Central memory CD4-positive, alpha-beta T cell (primary cell): ENCODE results near the gene PEX26.
A peak's percentile ranks its signal among the peaks of the same experiment; 100 is the strongest.
"Not testable (repeated sequence)": the region's sequence is repeated elsewhere in the genome, so short reads cannot be mapped to it uniquely, and the experiment has no call there.

Experiments used
- DNase-seq: peaks from one replicate; pipeline ENCODE4 v3.0.0; 2022

Gene PEX26

DNA sequence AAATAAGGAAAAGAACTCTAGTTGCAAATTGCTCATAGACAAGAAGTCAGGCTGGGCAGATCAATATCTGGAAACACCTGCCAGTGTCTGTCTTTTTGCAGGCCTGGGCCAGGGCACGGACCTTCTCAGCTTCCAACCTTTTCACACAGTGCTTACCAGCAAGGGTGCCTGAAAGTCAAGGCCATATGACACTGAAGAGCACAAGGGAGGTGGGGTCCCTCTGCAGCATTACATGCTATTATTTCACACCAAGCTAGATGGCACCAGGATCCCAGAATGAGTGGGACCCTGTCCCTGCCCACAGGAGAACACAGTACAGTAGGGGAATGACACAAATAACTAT lies 5.9 kb upstream of the PEX26 start:
- DNase-seq, result no peak

DNA sequence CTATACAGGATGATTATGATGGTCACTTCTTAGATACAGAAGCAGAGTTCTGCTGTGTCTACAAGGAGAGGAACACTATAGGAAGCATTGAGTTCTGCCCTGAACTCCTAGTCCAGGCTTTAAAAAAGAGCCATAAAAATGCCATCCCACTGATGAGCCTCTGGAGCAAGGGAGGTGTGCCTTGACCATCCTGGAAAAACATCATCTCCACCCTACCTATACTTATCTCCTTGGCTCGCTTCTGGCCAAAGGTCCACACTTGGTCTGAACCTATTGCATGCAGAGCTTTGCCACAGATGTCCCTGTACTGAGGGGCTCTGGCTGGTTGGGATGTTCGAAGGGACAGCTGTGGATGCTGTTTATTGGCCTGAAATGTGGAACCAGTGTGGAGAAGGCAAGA lies 4.3 kb upstream of the PEX26 start:
- no peak for DNase-seq

DNA sequence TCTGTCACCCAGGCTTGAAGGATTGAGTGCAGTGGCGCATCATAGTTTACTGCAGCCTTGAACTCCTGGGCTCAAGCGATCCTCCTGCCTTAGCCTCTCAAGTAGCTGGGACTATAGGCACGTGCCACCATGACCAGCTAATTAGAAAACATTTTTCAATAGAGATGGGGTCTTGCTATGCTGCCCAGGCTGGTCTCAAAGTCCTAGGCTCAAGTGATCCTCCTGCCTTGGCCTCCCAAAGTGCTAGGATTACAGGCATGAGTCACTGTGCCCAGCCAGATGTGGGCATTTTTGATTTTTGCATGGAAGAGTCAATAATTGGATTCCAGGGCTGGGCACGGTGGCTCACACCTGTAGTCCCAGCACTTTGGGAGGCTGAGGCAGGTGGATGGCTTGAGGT lies 3.9 kb upstream of the PEX26 start:
- not testable (repeated sequence) for DNase-seq

DNA sequence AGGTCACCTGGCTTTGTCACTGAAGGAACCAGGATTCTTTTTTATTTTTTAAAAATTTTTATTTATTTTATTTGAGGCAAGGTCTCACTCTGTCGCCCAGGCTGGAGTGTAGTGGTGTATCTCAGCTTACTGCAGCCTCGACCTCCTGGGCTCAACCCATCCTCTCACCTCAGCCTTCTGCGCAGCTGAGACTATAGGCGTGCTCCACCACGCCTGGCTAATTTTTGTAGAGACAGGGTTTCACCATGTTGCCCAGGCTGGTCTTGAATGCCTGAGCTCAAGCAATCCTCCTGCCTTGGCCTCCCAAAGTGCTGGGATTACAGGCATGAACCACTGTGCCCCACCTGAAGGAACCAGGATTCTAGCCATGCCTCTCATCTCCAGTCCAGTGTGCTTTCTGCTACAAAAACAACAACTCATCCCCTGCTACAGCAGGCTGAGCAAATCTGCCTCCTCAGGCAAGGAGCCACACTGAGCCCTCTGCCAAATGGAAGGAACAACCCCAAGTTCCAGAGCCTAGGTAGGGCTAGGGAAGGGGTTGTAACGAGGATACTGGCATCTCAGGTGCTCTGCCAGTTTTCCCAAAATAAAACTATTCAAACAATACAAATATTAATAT lies 2.6 kb upstream of the PEX26 start:
- no peak for DNase-seq

DNA sequence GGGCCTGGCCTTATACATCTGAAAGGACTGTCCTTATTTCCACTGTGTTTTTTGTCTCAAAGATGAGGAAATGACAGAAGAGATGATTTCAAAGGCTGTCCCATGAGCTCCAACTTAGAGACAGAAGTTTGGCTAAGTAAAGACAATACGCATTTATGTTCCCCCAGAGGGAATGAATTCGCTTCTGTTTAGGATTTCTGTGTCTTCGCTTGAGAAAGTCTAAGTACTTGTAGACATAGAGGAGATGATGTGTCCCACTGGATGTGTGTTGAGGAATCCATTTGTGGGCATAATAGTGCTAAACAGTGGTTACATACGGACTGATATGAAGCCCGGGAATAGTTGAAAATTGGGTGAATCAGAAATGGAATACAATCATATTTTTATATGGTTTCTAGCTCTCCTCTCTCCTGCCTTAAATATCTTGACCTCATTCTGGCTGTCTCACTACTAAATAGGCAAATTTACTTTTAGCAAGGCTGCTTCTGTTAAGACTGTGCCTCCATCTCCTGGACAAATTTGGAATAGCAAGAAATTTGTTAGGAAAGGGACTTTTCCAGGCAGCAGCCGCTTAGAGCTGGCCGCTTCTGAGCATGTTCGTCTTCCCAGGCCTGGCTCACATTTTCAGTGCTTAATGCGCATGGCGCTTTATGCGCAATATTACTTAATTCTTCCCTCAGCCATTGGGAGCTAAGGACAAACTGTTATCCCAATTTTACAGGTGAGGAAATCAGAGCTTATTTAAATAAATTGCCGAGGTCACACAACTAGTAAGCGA lies 1.9 kb upstream of the PEX26 start:
- peak; percentile 64 for DNase-seq

DNA sequence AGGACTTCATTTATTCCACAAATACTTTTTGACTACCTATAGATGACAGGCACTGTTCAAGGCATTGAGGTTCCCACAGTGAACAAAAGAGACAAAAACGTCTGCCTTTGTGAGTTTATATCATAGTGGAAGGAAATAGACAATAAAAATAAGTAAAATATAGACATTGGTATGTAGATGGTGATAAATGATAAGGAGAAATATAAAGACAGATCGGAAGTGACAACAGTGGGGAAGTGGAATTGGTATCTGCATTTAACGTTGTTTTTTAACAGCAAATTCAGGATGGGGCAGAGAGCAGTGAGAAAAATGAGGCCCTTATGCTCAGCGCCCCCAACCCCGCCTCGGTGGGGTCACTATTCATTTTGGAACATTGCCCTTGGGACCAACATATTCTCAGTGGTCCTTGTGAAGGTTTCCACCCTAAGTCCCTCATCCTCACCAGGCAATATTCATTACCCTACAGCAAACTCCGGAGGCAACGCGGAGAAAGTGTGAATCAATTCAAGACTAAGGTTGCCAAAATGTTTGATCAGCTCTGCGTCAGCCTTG lies 627 bp upstream of the PEX26 start:
- no peak for DNase-seq

DNA sequence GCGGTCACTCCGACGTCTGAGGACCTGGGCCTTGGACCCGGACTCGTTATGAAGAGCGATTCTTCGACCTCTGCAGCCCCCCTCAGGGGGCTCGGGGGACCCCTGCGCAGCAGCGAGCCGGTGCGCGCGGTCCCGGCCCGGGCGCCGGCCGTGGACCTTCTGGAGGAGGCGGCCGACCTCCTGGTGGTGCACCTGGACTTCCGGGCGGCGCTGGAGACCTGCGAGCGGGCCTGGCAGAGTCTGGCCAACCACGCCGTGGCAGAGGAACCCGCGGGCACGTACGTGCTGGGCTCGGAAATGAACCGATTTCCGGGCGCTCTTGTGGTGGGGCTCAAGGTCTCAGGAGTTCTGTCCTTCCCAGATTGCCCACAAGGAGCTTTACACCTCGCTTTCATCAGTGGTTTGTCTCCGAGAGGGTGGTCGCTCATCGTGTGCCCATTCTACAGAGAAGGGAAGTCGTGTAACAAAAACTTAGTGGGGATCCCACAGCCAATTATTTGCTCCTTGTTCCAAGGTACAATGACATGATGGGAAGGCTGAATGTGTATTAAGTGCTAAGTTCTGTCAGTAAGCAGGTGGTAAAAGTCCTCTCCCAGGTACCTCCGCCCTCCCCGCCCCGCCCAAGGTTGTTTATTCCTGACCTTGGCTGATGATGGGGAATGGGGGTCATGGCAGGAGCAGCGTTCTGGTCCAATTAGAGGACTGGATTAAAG lies 695 bp downstream of the PEX26 start:
- peak; percentile 12 for DNase-seq

DNA sequence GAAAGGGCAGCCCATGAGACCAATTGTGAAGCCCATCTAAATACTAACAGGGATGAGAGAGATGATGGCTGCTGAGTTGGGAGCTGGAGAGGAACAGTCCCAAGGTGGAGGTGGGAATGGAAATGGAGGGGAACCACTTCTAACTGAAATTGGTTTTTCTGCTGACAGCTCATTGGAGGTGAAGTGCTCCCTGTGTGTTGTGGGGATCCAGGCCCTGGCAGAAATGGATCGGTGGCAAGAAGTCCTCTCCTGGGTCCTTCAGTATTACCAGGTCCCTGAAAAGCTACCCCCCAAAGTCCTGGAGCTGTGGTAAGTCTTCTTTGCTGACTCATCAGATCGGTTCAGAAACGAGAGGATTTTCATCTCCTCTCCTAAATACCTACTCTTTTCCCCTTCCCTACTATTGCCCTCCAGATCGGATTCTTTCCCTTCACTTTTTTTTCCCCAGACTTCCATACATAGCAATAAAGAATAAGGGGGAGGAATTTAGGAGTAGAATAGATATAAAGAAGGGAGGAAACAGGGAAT lies 2.0 kb downstream of the PEX26 start:
- DNase-seq, result no peak

DNA sequence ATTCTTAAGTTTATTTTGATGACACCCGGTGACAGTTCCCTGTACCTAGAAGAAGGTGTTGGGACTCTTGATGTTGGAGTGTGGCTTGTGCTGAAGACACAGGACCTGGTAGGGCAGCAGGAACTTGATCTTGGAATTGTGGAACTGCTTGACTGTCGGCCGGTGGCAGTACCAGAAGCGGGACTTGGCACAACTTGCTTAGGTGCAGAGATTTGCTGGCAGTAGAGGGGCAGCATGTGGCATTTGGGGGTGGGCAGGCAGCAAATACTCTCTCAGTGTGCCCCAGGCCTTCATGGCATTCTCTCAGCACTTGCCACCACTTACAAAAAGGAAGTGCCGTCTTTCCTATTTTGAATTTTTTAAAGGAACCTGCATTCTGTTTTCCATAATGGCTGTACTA lies 3.6 kb downstream of the PEX26 start:
- DNase-seq, result no peak

DNA sequence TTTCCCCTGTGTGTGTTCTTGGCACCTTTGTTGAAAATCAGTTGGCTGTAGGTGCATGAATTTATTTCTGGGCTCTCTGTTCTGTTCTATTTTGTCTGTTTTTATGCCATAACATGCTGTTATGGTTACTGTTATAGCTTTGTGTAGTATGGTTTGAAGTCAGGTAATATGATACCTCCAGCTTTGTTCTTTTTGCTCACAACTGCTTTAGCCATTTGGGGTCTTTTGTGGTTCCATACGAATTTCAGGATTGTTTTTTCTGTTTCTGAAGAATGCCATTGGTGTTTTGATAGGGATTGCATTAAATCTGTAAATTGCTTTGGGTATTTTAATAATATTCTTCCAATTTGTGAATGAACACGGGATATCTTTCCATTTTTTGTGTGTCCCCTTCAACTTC lies 4.7 kb downstream of the PEX26 start:
- DNase-seq, result no peak

DNA sequence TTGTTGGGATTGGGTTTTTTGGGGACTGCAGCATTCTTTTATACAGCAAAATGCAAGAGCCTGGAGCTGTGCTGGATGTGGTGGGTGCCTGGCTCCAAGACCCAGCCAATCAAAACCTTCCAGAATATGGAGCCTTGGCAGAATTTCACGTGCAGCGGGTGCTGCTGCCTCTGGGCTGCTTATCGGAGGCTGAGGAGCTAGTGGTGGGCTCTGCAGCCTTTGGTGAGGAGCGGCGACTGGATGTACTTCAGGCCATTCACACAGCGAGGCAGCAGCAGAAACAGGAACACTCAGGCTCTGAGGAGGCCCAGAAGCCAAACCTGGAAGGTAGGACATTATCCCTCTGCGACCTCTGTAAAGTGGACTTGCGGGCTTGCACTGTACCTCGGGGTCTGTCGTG lies 5.6 kb downstream of the PEX26 start:
- no peak for DNase-seq

DNA sequence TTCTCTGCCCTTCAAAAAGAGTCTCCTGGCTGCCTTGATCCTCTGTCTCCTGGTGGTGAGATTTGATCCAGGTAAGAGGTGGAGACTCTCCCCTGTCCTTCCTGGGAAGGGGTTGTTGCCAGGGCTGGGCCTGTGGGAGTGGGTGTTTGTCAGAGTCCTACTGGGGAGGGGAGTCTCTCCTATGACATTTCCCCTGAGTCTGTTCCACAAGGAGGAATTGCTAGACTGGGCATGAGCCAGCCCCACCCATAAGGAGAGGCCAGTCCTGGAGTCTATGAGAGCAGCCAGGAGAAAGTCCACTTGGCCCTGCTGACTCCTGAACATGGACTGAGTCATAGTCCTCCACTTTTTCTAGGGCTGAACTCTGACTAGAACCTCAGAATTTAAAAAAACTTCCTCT lies 7.4 kb downstream of the PEX26 start:
- DNase-seq, result no peak

DNA sequence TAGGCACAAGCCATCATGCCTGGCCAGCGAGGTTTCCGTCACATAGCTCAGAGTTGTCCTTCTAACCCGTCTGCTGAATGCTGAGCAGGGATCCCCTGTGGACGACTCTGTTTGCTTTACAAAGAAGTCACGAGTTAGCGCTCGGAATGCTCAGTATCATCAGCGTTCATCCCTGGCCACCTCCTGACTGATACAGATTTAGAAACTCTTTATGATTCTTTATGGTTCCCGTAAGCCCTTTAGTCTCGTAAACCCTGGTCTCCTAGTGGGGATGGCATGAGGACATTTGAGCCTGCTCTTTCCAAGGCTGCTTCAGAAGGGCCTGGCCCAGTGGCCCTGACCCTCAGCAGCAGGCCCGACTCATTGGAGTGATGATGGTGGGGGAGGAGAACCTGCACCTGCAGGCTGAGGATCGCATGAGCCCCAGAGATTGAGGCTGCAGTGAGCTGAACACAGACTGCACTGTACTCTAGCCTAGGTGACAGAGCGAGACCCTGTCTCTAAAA lies 9.6 kb downstream of the PEX26 start:
- no peak for DNase-seq

DNA sequence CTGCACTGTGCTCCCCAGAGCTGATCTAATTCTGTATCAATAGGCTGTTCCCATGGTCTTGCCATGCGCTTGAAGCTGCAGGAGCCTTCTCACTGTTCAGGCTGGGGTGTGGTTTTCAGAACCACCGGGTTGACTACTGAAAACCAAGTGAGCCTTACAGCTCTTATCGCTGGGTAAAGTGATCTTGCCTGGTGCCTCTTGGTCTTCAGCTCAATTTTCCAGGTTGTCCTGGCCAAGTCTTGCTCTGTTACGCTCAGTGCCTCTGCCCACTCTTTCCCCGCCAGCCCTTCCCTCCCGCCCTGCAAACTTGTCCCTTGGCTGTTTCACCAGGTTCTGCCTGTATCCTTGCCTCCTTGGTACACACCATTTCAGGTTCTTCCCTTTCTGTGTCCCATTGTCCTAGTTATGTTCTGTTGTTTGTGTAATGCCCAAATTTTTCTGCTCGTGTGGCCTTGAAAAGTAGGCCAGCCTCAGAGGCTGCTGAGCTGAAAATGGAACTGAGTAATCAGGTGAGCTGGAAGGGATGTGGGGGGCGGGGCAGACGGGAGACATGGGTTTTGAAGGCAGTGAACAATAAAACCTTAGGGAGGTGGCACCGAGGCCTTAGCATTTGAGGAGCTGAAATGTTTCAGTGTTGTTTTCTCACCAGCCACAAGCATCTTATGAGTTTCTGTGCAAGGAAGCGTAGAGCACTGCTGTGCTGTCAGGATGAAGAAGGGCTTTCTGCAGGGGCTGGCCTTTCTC lies 11.2 kb downstream of the PEX26 start:
- DNase-seq, result peak; percentile 25

DNA sequence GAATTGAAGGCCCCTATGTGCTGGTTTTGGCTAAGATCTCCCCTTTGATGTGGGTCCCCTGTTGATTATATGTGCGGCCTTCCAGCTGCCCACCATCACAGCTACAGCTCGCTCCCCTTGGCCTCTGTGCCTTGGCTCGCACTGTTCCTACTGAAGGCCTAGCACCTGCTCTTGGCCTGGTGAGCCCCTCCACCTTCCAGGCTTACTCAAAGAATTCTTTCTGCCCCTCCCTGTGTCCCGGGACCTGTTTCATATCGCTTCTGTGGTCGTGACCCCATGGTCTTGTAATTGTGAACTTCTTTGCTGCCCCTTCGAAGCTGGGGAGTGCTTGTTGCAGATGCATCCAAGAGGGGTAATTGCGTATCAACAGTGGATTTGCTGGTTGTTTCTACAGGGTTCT lies 12.5 kb downstream of the PEX26 start:
- no peak for DNase-seq

DNA sequence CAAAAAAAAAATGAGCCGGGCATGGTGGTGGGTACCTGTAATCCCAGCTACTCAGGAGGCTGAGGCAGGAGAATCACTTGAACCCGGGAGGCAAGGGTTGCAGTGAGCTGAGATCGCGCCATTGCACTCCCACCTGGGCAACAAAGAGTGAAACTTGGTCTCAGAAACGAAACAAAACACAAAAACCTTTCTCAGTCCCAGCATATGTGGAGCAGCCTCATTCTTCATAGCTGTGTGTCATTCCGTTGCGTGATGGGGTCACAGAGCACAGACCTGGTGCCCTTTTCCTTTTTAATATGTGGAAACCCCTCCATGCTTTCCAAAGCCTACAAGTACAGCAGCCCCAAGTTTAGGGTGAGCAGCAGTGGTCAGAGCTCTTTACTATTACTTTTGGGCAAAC lies 13.7 kb downstream of the PEX26 start:
- no peak for DNase-seq

DNA sequence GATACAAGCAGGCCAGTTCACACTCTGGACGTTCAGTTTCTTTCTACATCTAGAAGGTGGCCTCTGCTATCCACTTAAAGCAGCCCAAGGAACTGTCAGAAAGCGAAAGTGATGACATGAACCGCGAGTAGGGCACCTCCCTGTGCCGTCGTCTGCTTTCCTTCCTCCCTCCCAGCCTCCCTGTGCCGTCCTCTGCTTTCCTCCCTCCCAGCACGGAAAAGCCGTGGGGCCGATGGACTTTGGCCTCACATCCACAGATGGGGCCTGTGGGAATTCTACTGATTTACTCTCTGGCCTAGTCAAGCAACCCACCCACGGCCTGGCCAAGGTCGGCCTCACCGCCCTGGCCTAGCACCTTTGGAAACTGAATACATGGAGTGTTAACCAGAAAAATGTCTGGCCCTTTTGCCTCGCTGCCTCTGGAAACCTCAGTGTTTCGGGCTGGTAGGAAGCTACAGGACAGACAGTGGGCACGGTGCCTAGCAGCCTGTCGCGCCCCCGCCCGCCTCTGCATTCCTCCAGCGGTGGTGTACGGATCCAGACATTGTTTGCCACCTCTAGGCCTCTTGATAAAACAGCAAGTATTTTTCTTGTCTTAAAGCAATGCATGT lies 14.2 kb downstream of the PEX26 start:
- DNase-seq, result peak; percentile 52

DNA sequence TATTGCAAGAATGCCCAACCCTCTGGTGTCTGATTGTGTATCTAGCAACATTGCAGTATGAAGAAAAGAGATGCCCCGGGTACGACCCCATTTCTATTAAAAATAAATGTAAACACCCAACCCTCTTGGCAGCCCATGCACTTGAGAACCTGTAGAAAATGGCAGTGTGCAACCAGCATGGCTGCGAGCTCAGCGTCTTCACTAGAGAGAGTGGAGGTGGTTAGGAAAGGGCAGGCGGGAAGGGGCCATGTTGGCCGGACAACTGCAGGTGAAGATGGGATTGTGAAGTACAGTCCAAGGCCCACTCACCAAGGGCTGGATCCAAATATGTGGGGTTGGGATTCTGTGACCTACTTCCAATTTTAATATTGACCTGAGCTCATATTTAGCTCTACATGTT lies 15.9 kb downstream of the PEX26 start:
- no peak for DNase-seq

DNA sequence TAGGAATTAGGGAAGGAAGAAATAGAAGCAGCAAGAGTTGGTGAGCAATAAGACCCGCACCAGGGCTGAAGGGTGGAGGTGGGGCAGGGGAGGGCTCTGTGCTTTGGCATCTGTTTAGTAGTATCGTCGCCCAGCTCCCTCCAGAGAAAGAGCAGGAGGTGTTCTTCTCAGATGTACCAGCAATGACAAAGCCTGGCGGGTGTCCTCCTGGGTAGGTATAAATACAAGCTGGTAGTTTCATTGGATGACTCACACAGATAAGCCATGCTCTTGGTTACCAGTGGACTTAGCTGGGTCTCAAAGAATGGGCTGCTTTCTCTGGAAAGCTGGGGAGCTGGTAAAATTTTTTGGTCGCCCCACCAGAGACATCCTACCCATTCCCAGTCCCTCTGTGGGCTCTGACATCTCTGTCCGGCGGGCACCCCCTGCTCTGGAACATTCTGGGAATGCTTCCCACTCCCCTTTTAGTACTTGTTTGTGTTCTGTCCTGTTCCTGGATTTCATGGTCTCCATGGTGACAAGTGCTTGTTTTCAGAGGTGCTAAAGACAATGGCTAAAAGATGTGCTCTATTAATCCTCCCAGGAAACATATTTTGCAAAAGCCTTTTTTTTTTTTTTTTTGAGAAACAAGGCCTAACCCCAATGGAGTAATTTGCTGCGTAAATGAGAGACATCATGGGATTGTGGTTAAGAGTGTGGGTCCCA lies 17.5 kb downstream of the PEX26 start:
- no peak for DNase-seq

DNA sequence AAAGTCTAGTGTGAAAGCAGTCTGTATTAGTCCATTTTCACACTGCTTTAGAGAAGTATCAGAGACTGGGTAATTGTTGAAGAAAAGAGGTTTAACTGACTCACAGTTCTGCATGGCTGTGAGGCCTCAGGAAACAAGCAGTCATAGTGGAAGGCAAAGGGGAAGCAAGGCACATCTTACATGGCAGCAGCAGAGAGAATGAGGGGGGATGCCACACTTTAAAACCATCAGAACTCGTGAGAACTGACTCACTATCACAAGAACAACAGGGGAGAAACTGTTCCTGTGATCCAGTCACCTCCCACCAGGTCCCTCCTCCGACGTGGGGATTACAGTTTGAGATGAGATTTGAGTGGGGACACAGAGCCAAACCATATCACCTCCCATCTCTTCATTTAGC lies 19.0 kb downstream of the PEX26 start:
- no peak for DNase-seq

DNA sequence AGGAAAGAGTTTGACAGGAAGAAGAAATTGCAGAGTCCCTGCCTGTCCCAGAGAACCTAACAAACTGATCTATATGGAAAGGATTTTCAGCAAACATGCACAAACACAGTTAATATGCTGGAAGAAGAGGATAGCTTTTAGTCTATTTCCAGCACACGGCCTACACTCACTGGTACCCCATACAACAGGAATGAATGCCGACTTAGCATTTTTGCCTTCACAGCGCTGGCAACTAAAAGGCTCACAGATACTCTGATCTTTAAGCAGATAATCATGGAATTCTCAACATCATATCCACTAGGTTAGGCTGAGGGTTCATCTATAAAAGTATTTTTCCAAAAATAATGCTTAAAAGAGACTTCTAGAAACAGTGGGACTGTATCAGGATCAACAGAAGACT lies 23.0 kb downstream of the PEX26 start:
- no peak for DNase-seq

DNA sequence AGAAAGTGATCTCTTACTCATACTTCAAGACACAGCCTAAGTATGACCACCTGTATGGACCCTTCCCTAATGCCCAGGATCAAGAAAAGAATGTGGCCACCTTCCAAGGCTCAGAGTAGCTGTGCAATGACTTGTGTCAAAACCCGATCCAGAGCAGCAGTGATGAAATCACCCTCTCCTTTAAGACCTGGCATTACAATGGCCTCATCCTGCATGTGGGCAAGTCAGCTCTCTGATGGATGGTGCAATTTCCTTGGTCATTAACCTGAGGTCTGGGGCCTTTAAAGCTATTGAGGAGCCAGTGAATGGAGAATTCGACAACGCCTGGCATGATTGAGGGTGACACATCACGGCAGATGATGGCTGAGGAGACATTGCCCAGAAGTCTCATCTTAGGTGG lies 23.7 kb downstream of the PEX26 start:
- DNase-seq, result no peak
